Endodermal cell (in vitro differentiated cells): ENCODE results near the gene BSG. TPM values are rescaled to one million over a fixed set of nuclear protein-coding genes. Genes with fewer than 3 reads are reported as not detected.

ENCODE experiments used
- DNase-seq: peaks from one replicate; pipeline ENCODE4 v3.0.0-alpha.2; 2017
- H3K27ac ChIP-seq: 2 replicates; pipeline ENCODE4 v1.5.1; 2013; ENCODE audit warnings: mild to moderate bottlenecking, low read depth, low read length, moderate library complexity
- H3K27me3 ChIP-seq: 2 replicates; pipeline ENCODE4 v1.6.1; 2013; ENCODE audit warnings: mild to moderate bottlenecking, low read length, moderate library complexity; ENCODE audit not compliant: insufficient read depth, control insufficient read depth, poor library complexity, severe bottlenecking
- H3K36me3 ChIP-seq: 2 replicates; pipeline ENCODE4 v1.7.0; 2013; ENCODE audit warnings: mild to moderate bottlenecking, low read length, moderate library complexity; ENCODE audit not compliant: control insufficient read depth, insufficient read depth
- H3K4me1 ChIP-seq: one replicate; pipeline ENCODE4 v1.7.0; 2013; ENCODE audit warnings: low read length; ENCODE audit not compliant: control insufficient read depth, insufficient read depth
- H3K4me3 ChIP-seq: 2 replicates; pipeline ENCODE4 v1.5.1; 2013; ENCODE audit warnings: mild to moderate bottlenecking, low read length, moderate library complexity
- H3K9ac ChIP-seq: 2 replicates; pipeline ENCODE4 v1.6.1; 2013; ENCODE audit warnings: mild to moderate bottlenecking, low read length, moderate library complexity; ENCODE audit not compliant: poor library complexity, severe bottlenecking; ENCODE audit errors: extremely low read depth
- H3K9me3 ChIP-seq: 2 replicates; pipeline ENCODE4 v1.6.1; 2013; ENCODE audit warnings: mild to moderate bottlenecking, low read length, moderate library complexity; ENCODE audit not compliant: control insufficient read depth
- H3K27ac Mint-ChIP-seq: 2 replicates; pipeline ENCODE4 v1.8.0; 2020; ENCODE audit warnings: mixed read lengths
- H3K27me3 Mint-ChIP-seq: 2 replicates; pipeline ENCODE4 v1.8.0; 2021; ENCODE audit warnings: mild to moderate bottlenecking, mixed read lengths; ENCODE audit not compliant: insufficient read depth
- H3K36me3 Mint-ChIP-seq: 2 replicates; pipeline ENCODE4 v1.8.0; 2020; ENCODE audit warnings: low read depth, mixed read lengths
- H3K4me1 Mint-ChIP-seq: 2 replicates; pipeline ENCODE4 v1.8.0; 2020; ENCODE audit warnings: mixed read lengths
- H3K4me3 Mint-ChIP-seq: 2 replicates; pipeline ENCODE4 v1.8.0; 2020; ENCODE audit warnings: mild to moderate bottlenecking, moderate library complexity, mixed read lengths
- H3K9me3 Mint-ChIP-seq: 2 replicates; pipeline ENCODE4 v1.8.0; 2020; ENCODE audit warnings: mild to moderate bottlenecking, mixed read lengths
- WGBS, 2 experiments: methylation state at CpG; one replicate each; pipeline versions ENCODE4 v1.1.5 to v1.1.7; 2013; ENCODE audit warnings: missing lambda C conversion rate in 2 of 2, mixed read lengths in 1 of 2; ENCODE audit not compliant: insufficient coverage in 1 of 2, insufficient read length in 1 of 2; 5-methylcytosine and 5-hydroxymethylcytosine counted together
- total RNA-seq, 2 donors: library from RNA; stranded (reverse); fragmentation: NEBNext Ultra II Directional in 1 of 2; extraction: Animal tissue kit (Norgen Biotek cat#: 25700) in 1 of 2; gene quantifications; 2 replicates in 1 of 2; 3 replicates in 1 of 2; pipeline ENCODE4 v1.2.1, GENCODE V29; 2021
- TF ChIP-seq, protein P1 (sequence below): fragments of 200-600 bp; sonication (generic); conservative IDR thresholded peaks from 2 replicates; pipeline ENCODE4 v1.5.0; 2021; ENCODE audit warnings: antibody characterized with exemption, mild to moderate bottlenecking

BSG gene
- total RNA-seq, 2 donors from 2014 or later = 808 to 833 TPM

DNA sequence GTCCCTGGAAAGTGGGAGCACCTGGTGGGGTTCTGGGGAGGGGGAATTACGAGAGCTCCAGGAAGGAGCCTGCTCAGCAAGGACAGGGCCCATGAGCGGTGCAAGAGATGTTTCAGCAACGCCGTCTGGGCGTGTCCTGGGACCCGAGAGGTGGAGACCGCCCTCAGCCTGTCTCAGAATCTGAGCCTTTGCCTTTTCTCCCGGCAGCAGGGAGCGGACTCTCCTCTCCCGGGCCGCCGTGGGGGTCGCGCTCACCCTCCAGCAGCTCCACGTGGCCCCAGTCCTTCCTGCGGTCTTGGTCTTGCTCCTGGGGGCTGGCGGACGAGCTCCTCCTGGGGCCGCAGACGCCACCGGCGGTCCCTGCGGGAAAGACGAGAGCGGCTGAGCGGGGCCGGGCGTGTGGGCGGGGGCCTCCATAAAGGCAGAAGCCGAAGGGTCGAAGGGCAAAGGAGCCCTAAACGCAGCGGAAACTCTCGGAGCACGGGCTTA is 60.2 kb downstream of the BSG start:
- H3K9me3 Mint-ChIP-seq = no peaks in the 10 kb centered on the region
- Histone ChIP-seq H3K27me3 (peaks cover 7% of the 10 kb centered on the region), H3K4me1 (peaks cover 2% of the 10 kb centered on the region), H3K36me3 (peaks cover 27% of the 10 kb centered on the region), H3K9ac (peak overlapping the region; percentile 81), H3K27ac (peak overlapping the region; percentile 32), H3K4me3 (peak overlapping the region; percentile 99), H3K9me3 (no peaks in the 10 kb centered on the region)
- peaks cover 8% of the 10 kb centered on the region for H3K4me1 Mint-ChIP-seq
- peak overlapping the region; percentile 94 for H3K4me3 Mint-ChIP-seq
- TF ChIP-seq, protein P1, sequence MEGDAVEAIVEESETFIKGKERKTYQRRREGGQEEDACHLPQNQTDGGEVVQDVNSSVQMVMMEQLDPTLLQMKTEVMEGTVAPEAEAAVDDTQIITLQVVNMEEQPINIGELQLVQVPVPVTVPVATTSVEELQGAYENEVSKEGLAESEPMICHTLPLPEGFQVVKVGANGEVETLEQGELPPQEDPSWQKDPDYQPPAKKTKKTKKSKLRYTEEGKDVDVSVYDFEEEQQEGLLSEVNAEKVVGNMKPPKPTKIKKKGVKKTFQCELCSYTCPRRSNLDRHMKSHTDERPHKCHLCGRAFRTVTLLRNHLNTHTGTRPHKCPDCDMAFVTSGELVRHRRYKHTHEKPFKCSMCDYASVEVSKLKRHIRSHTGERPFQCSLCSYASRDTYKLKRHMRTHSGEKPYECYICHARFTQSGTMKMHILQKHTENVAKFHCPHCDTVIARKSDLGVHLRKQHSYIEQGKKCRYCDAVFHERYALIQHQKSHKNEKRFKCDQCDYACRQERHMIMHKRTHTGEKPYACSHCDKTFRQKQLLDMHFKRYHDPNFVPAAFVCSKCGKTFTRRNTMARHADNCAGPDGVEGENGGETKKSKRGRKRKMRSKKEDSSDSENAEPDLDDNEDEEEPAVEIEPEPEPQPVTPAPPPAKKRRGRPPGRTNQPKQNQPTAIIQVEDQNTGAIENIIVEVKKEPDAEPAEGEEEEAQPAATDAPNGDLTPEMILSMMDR = no peak
- H3K27ac Mint-ChIP-seq = peak overlapping the region; percentile 95
- H3K27me3 Mint-ChIP-seq = peaks cover 12% of the 10 kb centered on the region
- peaks cover 30% of the 10 kb centered on the region for H3K36me3 Mint-ChIP-seq
- 0 to 1% methylated on average over 18 to 35 of the region's 35 CpGs for WGBS, 2 experiments
- peak; percentile 87 for DNase-seq

Other genes with a start within 250 kb of the BSG start
- gene MIER2, start 227.8 kb upstream of the BSG start, total RNA-seq = 10 to 100 TPM; 50.5 to 51.3 TPM
- gene C2CD4C, start 163.4 kb upstream of the BSG start, total RNA-seq = 10 to 100 TPM in 1 of 2 donors, 1 to 10 TPM in 1; 5.6 to 25.0 TPM
- gene SHC2, start 111.6 kb upstream of the BSG start, total RNA-seq = 10 to 100 TPM; 56.5 to 93.0 TPM
- 1 to 10 TPM in 1 of 2 donors, under 1 TPM in 1; 0.46 to 1.5 TPM for gene MADCAM1, start 76.1 kb upstream of the BSG start, total RNA-seq
- 10 to 100 TPM; 11.7 to 13.0 TPM for gene TPGS1, start 65.1 kb upstream of the BSG start, total RNA-seq
- 100 to 1,000 TPM; 128 to 138 TPM for gene CDC34, start 40.8 kb upstream of the BSG start, total RNA-seq
- gene GZMM, start 28.5 kb upstream of the BSG start, total RNA-seq = under 1 TPM in 1 of 2 donors, not detected in 1; 0.51 TPM
- gene HCN2, start 17.3 kb downstream of the BSG start, total RNA-seq = under 1 TPM; 0.15 to 0.75 TPM
- 10 to 100 TPM; 76.6 to 86.4 TPM for gene POLRMT, start 60.9 kb downstream of the BSG start, total RNA-seq
- gene FGF22, start 67.3 kb downstream of the BSG start, total RNA-seq = under 1 TPM; 0.81 to 0.82 TPM
- 10 to 100 TPM; 49.1 to 66.4 TPM for gene RNF126, start 90.6 kb downstream of the BSG start, total RNA-seq
- 10 to 100 TPM in 1 of 2 donors, 1 to 10 TPM in 1; 9.8 to 14.1 TPM for gene FSTL3, start 103.8 kb downstream of the BSG start, total RNA-seq
- gene PRSS57, start 122.9 kb downstream of the BSG start, total RNA-seq = not detected
- 10 to 100 TPM; 32.9 to 40.8 TPM for gene PALM, start 136.3 kb downstream of the BSG start, total RNA-seq
- gene MISP, start 178.5 kb downstream of the BSG start, total RNA-seq = under 1 TPM in 1 of 2 donors, not detected in 1; 0.11 TPM
- gene PTBP1, start 224.9 kb downstream of the BSG start, total RNA-seq = 100 to 1,000 TPM; 647 to 694 TPM
- 100 to 1,000 TPM; 110 to 111 TPM for gene PLPPR3, start 249.4 kb downstream of the BSG start, total RNA-seq